HepG2 (cell line): Measurements from ENCODE around the gene BUD23. TPM values are rescaled to one million over a fixed set of nuclear protein-coding genes. Genes with fewer than 3 reads are reported as not detected.

Source experiments
- CREB1 ChIP-seq, 2 experiments: fragments of 450-650 bp in 1 of 2; IDR thresholded peaks; 2 replicates each; pipeline ENCODE4 v1.6.1; 2016 to 2017; ENCODE audit warnings: control low read depth in 1 of 2, mild to moderate bottlenecking in 1 of 2, missing compliant biosample characterization in 1 of 2, missing genetic modification characterization in 1 of 2
- CTCF ChIP-seq: sonication (generic); formaldehyde crosslinking; IDR thresholded peaks from 2 replicates; pipeline ENCODE4 v1.5.0; 2020; ENCODE audit warnings: mild to moderate bottlenecking, missing genetic modification reagents, moderate library complexity
- HNF1B ChIP-seq: sonication (generic); formaldehyde crosslinking; IDR thresholded peaks from 2 replicates; pipeline ENCODE4 v1.5.1; 2020; ENCODE audit warnings: mild to moderate bottlenecking, moderate library complexity, missing genetic modification reagents
- JUND ChIP-seq: sonication (generic); formaldehyde crosslinking; IDR thresholded peaks from 2 replicates; pipeline ENCODE4 v1.8.0; 2022; ENCODE audit warnings: mild to moderate bottlenecking, missing genetic modification reagents
- MBNL3 ChIP-seq: fragments of 250-450 bp; sonication (Bioruptor Pico); conservative IDR thresholded peaks from 2 replicates; pipeline ENCODE4 v1.8.0; 2022; ENCODE audit warnings: mild to moderate bottlenecking, inconsistent platforms
- MXI1 ChIP-seq: IDR thresholded peaks from 3 replicates; pipeline ENCODE4 v1.6.1; 2012; ENCODE audit warnings: low read depth, low read length, inconsistent platforms, borderline replicate concordance
- NR1H2 ChIP-seq: sonication (generic); formaldehyde crosslinking; IDR thresholded peaks from 2 replicates; pipeline ENCODE4 v1.8.1; 2022; ENCODE audit warnings: low read depth, missing genetic modification reagents, borderline replicate concordance
- RAD21 ChIP-seq: fragments of 450-650 bp; formaldehyde crosslinking; IDR thresholded peaks from 2 replicates; pipeline ENCODE4 v1.5.0; 2020; ENCODE audit warnings: mild to moderate bottlenecking
- RAD51 ChIP-seq: fragments of 450-650 bp; IDR thresholded peaks from 2 replicates; pipeline ENCODE4 v1.6.1; 2016; ENCODE audit warnings: borderline replicate concordance
- SOX6 ChIP-seq, 2 experiments: fragments of 450-650 bp in 1 of 2; sonication (generic) in 1 of 2; formaldehyde crosslinking in 1 of 2; IDR thresholded peaks; 2 replicates each; pipeline versions ENCODE4 v1.4.0 to v1.6.1; 2017 to 2020; ENCODE audit warnings: antibody characterized with exemption in 1 of 2, mild to moderate bottlenecking in 1 of 2, missing genetic modification reagents in 1 of 2
- STAG1 ChIP-seq: sonication (generic); formaldehyde crosslinking; IDR thresholded peaks from 2 replicates; pipeline ENCODE4 v1.4.0; 2020; ENCODE audit warnings: missing genetic modification reagents
- XRCC5 ChIP-seq: fragments of 200-400 bp; formaldehyde crosslinking; optimal IDR thresholded peaks from 2 replicates; pipeline ENCODE3; 2017; ENCODE audit warnings: mild to moderate bottlenecking, low read length
- ZBTB38 ChIP-seq: sonication (generic); formaldehyde crosslinking; IDR thresholded peaks from 2 replicates; pipeline ENCODE4 v1.5.1; 2020; ENCODE audit warnings: mild to moderate bottlenecking, missing genetic modification reagents
- ZBTB42 ChIP-seq: sonication (generic); formaldehyde crosslinking; IDR thresholded peaks from 2 replicates; pipeline ENCODE4 v1.5.0; 2020; ENCODE audit warnings: mild to moderate bottlenecking, missing genetic modification reagents
- ZC3H13 ChIP-seq: sonication (generic); formaldehyde crosslinking; IDR thresholded peaks from 2 replicates; pipeline ENCODE4 v1.8.1; 2023; ENCODE audit warnings: mild to moderate bottlenecking, missing genetic modification reagents, moderate library complexity
- ZNF121 ChIP-seq: sonication (generic); formaldehyde crosslinking; IDR thresholded peaks from 2 replicates; pipeline ENCODE4 v1.5.0; 2020; ENCODE audit warnings: mild to moderate bottlenecking, missing genetic modification reagents
- ZNF687 ChIP-seq: sonication (generic); formaldehyde crosslinking; IDR thresholded peaks from 2 replicates; pipeline ENCODE4 v1.5.1; 2020; ENCODE audit warnings: mild to moderate bottlenecking, missing genetic modification reagents, moderate library complexity
- ZNF770 ChIP-seq: sonication (generic); formaldehyde crosslinking; IDR thresholded peaks from 2 replicates; pipeline ENCODE4 v1.5.0; 2020; ENCODE audit warnings: mild to moderate bottlenecking, missing genetic modification reagents
- polyA plus RNA-seq, 8 experiments: library from polyadenylated mRNA; depleted of rRNA in 3 of 8; stranded (reverse) in 7 of 8; unstranded in 1 of 8; fragments of >200 nt; fragmentation: Illumina TruSeq in 4 of 8; extraction: Trizol in 4 of 8; gene quantifications; 2 replicates each; pipeline versions ENCODE4 v1.2.1 to v1.2.3, GENCODE V29; 2011 to 2016; ENCODE audit warnings: low read depth in 4 of 8, missing spikeins in 1 of 8, mixed read lengths in 1 of 8; ENCODE audit not compliant: insufficient read depth in 1 of 8
- total RNA-seq, 5 experiments: library from RNA; depleted of rRNA; stranded (reverse); fragments of >200 nt; fragmentation: Illumina TruSeq; extraction: Trizol; gene quantifications; 2 replicates each; pipeline ENCODE4 v1.2.3, GENCODE V29; 2016; ENCODE audit warnings: low read depth in 1 of 5

Gene BUD23
- total and polyA plus RNA-seq, 2 of the 13 experiments (the other 11 are each of a cell fraction or from before 2014, with no cell fraction given): 47.5 to 54.5 TPM

- TF ChIP-seq CTCF (CRISPR knock-in tag) (peak; percentile 71), ZNF770 (CRISPR knock-in tag) (peak; percentile 43), MXI1 (no peak), ZC3H13 (CRISPR knock-in tag) (no peak), RAD21 (CRISPR knock-in tag) (peak; percentile 38; the same call in 1 of the 2 replicates), ZBTB38 (CRISPR knock-in tag) (peak; percentile 50; the same call in 1 of the 2 replicates), ZNF687 (peak; percentile 40), SOX6 (IDR thresholded peaks at IDR 0.05) (no peak), SOX6 (CRISPR knock-in tag; IDR thresholded peaks at IDR 0.05) (no peak), NR1H2 (no peak), ZBTB42 (CRISPR knock-in tag) (no peak), STAG1 (CRISPR knock-in tag) (peak; percentile 73), JUND (CRISPR knock-in tag) (no peak), CREB1 (IDR thresholded peaks at IDR 0.05) (peak; percentile 33; the same call in 1 of the 2 replicates), CREB1 (CRISPR knock-in tag; IDR thresholded peaks at IDR 0.05) (no peak), MBNL3 (CRISPR knock-in tag) (no peak), XRCC5 (peak; percentile 33), ZNF121 (peak; percentile 91), RAD51 (no peak), HNF1B (no peak)
Observed at GRCh38 chr7:73701357-73701995, 18.1 kb downstream of the BUD23 start (continued).
